Measurements from ENCODE around the gene FOXC1.

The FOXC1 gene

GRCh38 chr6:1657771-1658165 is 48.1 kb downstream of the FOXC1 start:
- no peak for DNase-seq (ENCODE audit: low read depth in 1 of 2, low spot score in 1 of 2)
- TF ChIP-seq SPI1 (IDR thresholded peaks at IDR 0.05; ENCODE audit: borderline replicate concordance, low read depth) (no peak), REST (IDR thresholded peaks at IDR 0.05; ENCODE audit: insufficient replicate concordance, low read depth) (no peak)
- Histone ChIP-seq H3K4me3 (replicated peaks; ENCODE audit: insufficient read depth, low read length) (no peak overlapping the region), H3K27ac (replicated peaks) (no peak overlapping the region), H3K27me3 (ENCODE audit: insufficient read depth, poor library complexity, severe bottlenecking) (no peaks in the 10 kb centered on the region)

GRCh38 chr6:1658212-1659005 is 48.7 kb downstream of the FOXC1 start:
- no peak for DNase-seq (ENCODE audit: low read depth in 1 of 2, low spot score in 1 of 2)
- no peak overlapping the region for H3K27ac ChIP-seq (replicated peaks)
- H3K27me3 ChIP-seq (ENCODE audit: insufficient read depth, poor library complexity, severe bottlenecking), result no peaks in the 10 kb centered on the region
- TF ChIP-seq REST (IDR thresholded peaks at IDR 0.05; ENCODE audit: insufficient replicate concordance, low read depth), result no peak
- H3K4me3 ChIP-seq (replicated peaks; ENCODE audit: insufficient read depth, low read length), result no peak overlapping the region

- Histone ChIP-seq H3K27ac (replicated peaks) (no peak overlapping the region), H3K4me3 (replicated peaks; ENCODE audit: insufficient read depth, low read length) (no peak overlapping the region), H3K27me3 (ENCODE audit: insufficient read depth, poor library complexity, severe bottlenecking) (no peaks in the 10 kb centered on the region)
- TF ChIP-seq SPI1 (IDR thresholded peaks at IDR 0.05; ENCODE audit: borderline replicate concordance, low read depth) (peak; percentile 65; the same call in 1 of the 2 replicates), POLR2AphosphoS5 (IDR thresholded peaks at IDR 0.05; ENCODE audit: low read depth) (no peak), CTCF (IDR thresholded peaks at IDR 0.05; ENCODE audit: insufficient read depth, low read length) (no peak), REST (IDR thresholded peaks at IDR 0.05; ENCODE audit: insufficient replicate concordance, low read depth) (no peak), GABPA (IDR thresholded peaks at IDR 0.05; ENCODE audit: low read depth) (peak; percentile 37; the same call in 1 of the 2 replicates)
- peak; percentile 36 to 56 for DNase-seq (ENCODE audit: low read depth in 1 of 2, low spot score in 1 of 2)
These were observed 50.1 kb downstream of the FOXC1 start for GRCh38 chr6:1659816-1660215.

- DNase-seq (ENCODE audit: low read depth in 1 of 2, low spot score in 1 of 2), result no peak
- no peak overlapping the region for H3K4me3 ChIP-seq (replicated peaks; ENCODE audit: insufficient read depth, low read length)
- H3K27me3 ChIP-seq (ENCODE audit: insufficient read depth, poor library complexity, severe bottlenecking), result no peaks in the 10 kb centered on the region
- H3K27ac ChIP-seq (replicated peaks), result no peak overlapping the region
- TF ChIP-seq POLR2AphosphoS5 (IDR thresholded peaks at IDR 0.05; ENCODE audit: low read depth), result no peak
- TF ChIP-seq GABPA (IDR thresholded peaks at IDR 0.05; ENCODE audit: low read depth), result no peak
These were observed 52.8 kb downstream of the FOXC1 start for GRCh38 chr6:1662534-1662933.
